GM21786 (cell line): ENCODE results near the gene GLUL.
"Not testable (repeated sequence)": the region's sequence is repeated elsewhere in the genome, so short reads cannot be mapped to it uniquely, and the experiment has no call there.

Experiments
- ATAC-seq: cut with Tn5 transposase; IDR thresholded peaks from one replicate; pipeline ENCODE4 v1.9.1; 2021; ENCODE audit not compliant: unreplicated experiment

The GLUL gene

GRCh38 chr1:182368903-182369302, 22.7 kb downstream of the GLUL start:
- no peak for ATAC-seq

- no peak for ATAC-seq
These were observed 23.2 kb downstream of the GLUL start for GRCh38 chr1:182368358-182368757.

- ATAC-seq = no peak
These were observed 23.7 kb downstream of the GLUL start for GRCh38 chr1:182367926-182368325.

GRCh38 chr1:182366596-182366995, 25.0 kb downstream of the GLUL start:
- ATAC-seq = no peak

GRCh38 chr1:182359645-182360044, 31.9 kb downstream of the GLUL start:
- no peak for ATAC-seq

GRCh38 chr1:182357913-182358312, 33.7 kb downstream of the GLUL start:
- no peak for ATAC-seq

- ATAC-seq = no peak
These were observed 34.4 kb downstream of the GLUL start for GRCh38 chr1:182357171-182357570.

- ATAC-seq = no peak
These were observed 35.9 kb downstream of the GLUL start for GRCh38 chr1:182355723-182356098.

- no peak for ATAC-seq
These were observed 39.7 kb downstream of the GLUL start for GRCh38 chr1:182351790-182352364.

- ATAC-seq = no peak
These were observed 40.8 kb downstream of the GLUL start for GRCh38 chr1:182350839-182351238.

GRCh38 chr1:182348961-182349747, 42.4 kb downstream of the GLUL start:
- ATAC-seq = no peak

GRCh38 chr1:182347019-182347418, 44.6 kb downstream of the GLUL start:
- ATAC-seq = no peak

- no peak for ATAC-seq
These were observed 51.1 kb downstream of the GLUL start for GRCh38 chr1:182340233-182341058.

GRCh38 chr1:182339684-182340083, 51.9 kb downstream of the GLUL start:
- ATAC-seq = no peak

- ATAC-seq = no peak
These were observed 52.7 kb downstream of the GLUL start for GRCh38 chr1:182338806-182339370.

GRCh38 chr1:182337736-182338571, 53.6 kb downstream of the GLUL start:
- ATAC-seq = no peak

- no peak for ATAC-seq
These were observed 55.6 kb downstream of the GLUL start for GRCh38 chr1:182335771-182336566.

GRCh38 chr1:182333071-182333571, 58.5 kb downstream of the GLUL start:
- not testable (repeated sequence) for ATAC-seq

GRCh38 chr1:182332261-182333060, 59.1 kb downstream of the GLUL start:
- ATAC-seq = no peak
